GM12878 (cell line): ENCODE results near the gene ANAPC10. TPM values are rescaled to one million over a fixed set of nuclear protein-coding genes. Genes with fewer than 3 reads are reported as not detected.

Experiments used
- ATAC-seq: fragments of 200-7000 bp; cut with Tn5 transposase; 3 replicates; pipeline ENCODE4 v1.9.1; 2020; ENCODE audit warnings: mild to moderate bottlenecking, moderate library complexity
- BruUV-seq: library from RNA; stranded (reverse); fragments of 400-500 nt; replicated peaks from 2 replicates; lab custom pipeline; 2021; lab: Mats Ljungman, UMichigan
- CTCF ChIA-PET: fragments of 300-600 bp; sonication (Branson Sonifier 250); formaldehyde crosslinking; extraction: SDS; loops from one replicate; lab custom pipeline; 2021; ENCODE audit warnings: inconsistent platforms; lab: Yijun Ruan, JAX
- POLR2A ChIA-PET: fragments of 350-600 bp; formaldehyde crosslinking; extraction: SDS; loops from one replicate; lab custom pipeline; 2021; ENCODE audit warnings: inconsistent platforms; lab: Charles Lee
- RAD21 ChIA-PET: fragments of 300-600 bp; sonication (Branson Sonifier 250); formaldehyde crosslinking; loops from one replicate; lab custom pipeline; 2023; ENCODE audit warnings: antibody characterized with exemption; ENCODE audit not compliant: unreplicated experiment; lab: Charles Lee
- SMC1A ChIA-PET: fragments of 300-600 bp; sonication (Branson Sonifier 250); formaldehyde crosslinking; loops from one replicate; lab custom pipeline; 2023; ENCODE audit not compliant: unreplicated experiment, uncharacterized antibody; lab: Charles Lee
- DNase-seq: peaks from one replicate; pipeline ENCODE4 v3.0.0-alpha.2; 2011; ENCODE audit warnings: low read depth, low spot score
- FAIRE-seq: peaks from 3 replicates; lab custom pipeline; 2011; peaks lifted over from hg19 to GRCh38; lab: Jason Lieb, UNC
- H2AFZ ChIP-seq: 2 replicates; pipeline ENCODE4 v1.6.0; 2011; ENCODE audit warnings: low read depth, low read length, control low read depth; ENCODE audit not compliant: control insufficient read depth
- H3K27ac ChIP-seq: 2 replicates; pipeline ENCODE4 v1.5.1; 2011; ENCODE audit warnings: control low read depth; ENCODE audit not compliant: control insufficient read depth, insufficient read depth
- H3K27me3 ChIP-seq, 2 experiments: replicated peaks in 1 of 2; 2 replicates each; pipeline versions ENCODE4 v1.6.0 to v1.6.1; 2011; ENCODE audit warnings: low read length in 1 of 2; ENCODE audit not compliant: control insufficient read depth in 2 of 2, insufficient read depth in 2 of 2
- H3K36me3 ChIP-seq, 2 experiments: 2 replicates each; pipeline ENCODE4 v1.5.1; 2011; ENCODE audit warnings: low read length in 1 of 2; ENCODE audit not compliant: control insufficient read depth in 2 of 2, insufficient read depth in 2 of 2
- H3K4me1 ChIP-seq: 2 replicates; pipeline ENCODE4 v1.6.1; 2011; ENCODE audit warnings: mild to moderate bottlenecking, low read length, moderate library complexity, mixed read lengths; ENCODE audit not compliant: control insufficient read depth, insufficient read depth
- H3K4me2 ChIP-seq: 2 replicates; pipeline ENCODE4 v1.6.0; 2011; ENCODE audit warnings: control low read depth; ENCODE audit not compliant: control insufficient read depth, insufficient read depth
- H3K4me3 ChIP-seq: fragments of 200-600 bp; sonication (generic); 2 replicates; pipeline ENCODE4 v1.5.1; 2016
- H3K79me2 ChIP-seq: 2 replicates; pipeline ENCODE4 v1.6.0; 2011; ENCODE audit warnings: low read length; ENCODE audit not compliant: control insufficient read depth, insufficient read depth
- H3K9ac ChIP-seq: 2 replicates; pipeline ENCODE4 v1.8.0; 2011; ENCODE audit warnings: low read length, control low read depth, mixed read lengths; ENCODE audit not compliant: control insufficient read depth, insufficient read depth
- H3K9me3 ChIP-seq: replicated peaks from 3 replicates; pipeline ENCODE4 v1.5.1; 2011; ENCODE audit warnings: mild to moderate bottlenecking, low read length; ENCODE audit not compliant: control insufficient read depth, insufficient read depth
- H4K20me1 ChIP-seq: 2 replicates; pipeline ENCODE4 v1.6.0; 2011; ENCODE audit not compliant: control insufficient read depth, insufficient read depth
- ATF3 ChIP-seq: IDR thresholded peaks from 2 replicates; pipeline ENCODE4 v1.6.1; 2011; ENCODE audit warnings: low read depth, mild to moderate bottlenecking, low read length, moderate library complexity, borderline replicate concordance; ENCODE audit errors: extremely low read depth
- ATF7 ChIP-seq: fragments of 450-650 bp; IDR thresholded peaks from 2 replicates; pipeline ENCODE4 v1.6.1; 2016; ENCODE audit warnings: low read depth, mild to moderate bottlenecking
- BCL3 ChIP-seq: IDR thresholded peaks from 2 replicates; pipeline ENCODE4 v1.6.1; 2011; ENCODE audit warnings: borderline replicate concordance, low read depth, mild to moderate bottlenecking, moderate library complexity, low read length; ENCODE audit not compliant: insufficient read depth, poor library complexity, severe bottlenecking
- CEBPZ ChIP-seq: fragments of 150-350 bp; IDR thresholded peaks from 2 replicates; pipeline ENCODE4 v1.6.1; 2016; ENCODE audit warnings: low read depth, low read length
- HDGF ChIP-seq: fragments of 450-650 bp; IDR thresholded peaks from 2 replicates; pipeline ENCODE4 v1.6.1; 2016; ENCODE audit warnings: antibody characterized with exemption
- JUND ChIP-seq: IDR thresholded peaks from 2 replicates; pipeline ENCODE4 v1.6.1; 2012; ENCODE audit warnings: low read depth, mild to moderate bottlenecking, low read length, improper control_type of control experiment, moderate library complexity
- MYC ChIP-seq: IDR thresholded peaks from 2 replicates; pipeline ENCODE4 v1.6.1; 2011; ENCODE audit warnings: mild to moderate bottlenecking, low read length, moderate library complexity, inconsistent platforms; ENCODE audit not compliant: insufficient read depth, insufficient replicate concordance, insufficient read length, severe bottlenecking
- NFYB ChIP-seq: IDR thresholded peaks from 2 replicates; pipeline ENCODE4 v1.6.1; 2011; ENCODE audit warnings: low read depth, mild to moderate bottlenecking, low read length, improper control_type of control experiment, moderate library complexity; ENCODE audit not compliant: insufficient read depth
- RAD21 ChIP-seq: IDR thresholded peaks from 2 replicates; pipeline ENCODE4 v1.6.1; 2011; ENCODE audit warnings: mild to moderate bottlenecking, low read depth, low read length, moderate library complexity; ENCODE audit not compliant: insufficient read depth
- ZNF384 ChIP-seq: IDR thresholded peaks from 2 replicates; pipeline ENCODE4 v1.6.1; 2012; ENCODE audit warnings: low read depth, mild to moderate bottlenecking, low read length, improper control_type of control experiment, borderline replicate concordance
- ZNF687 ChIP-seq: fragments of 450-650 bp; IDR thresholded peaks from 2 replicates; pipeline ENCODE4 v1.6.1; 2017; ENCODE audit warnings: mild to moderate bottlenecking, moderate library complexity
- WGBS: methylation state at CpG from one replicate; pipeline ENCODE4 v1.1.6; 2016; ENCODE audit warnings: low lambda C conversion rate; ENCODE audit not compliant: insufficient replicate concordance, insufficient coverage; ENCODE audit errors: missing lambda C conversion rate; 5-methylcytosine and 5-hydroxymethylcytosine counted together
- in situ Hi-C: fragments of 300-500 bp; cut with MboI; formaldehyde crosslinking; loops from 9 replicates; pipeline ENCODE4 v1.14.3; 2018; ENCODE audit warnings: mixed read lengths
- intact Hi-C: fragments of 100-400 bp; cut with micrococcal nuclease; formaldehyde crosslinking; loops from one replicate; pipeline ENCODE4 v1.14.2; 2022; ENCODE audit not compliant: unreplicated experiment
- polyA plus RNA-seq, 11 experiments: library from polyadenylated mRNA; depleted of rRNA in 4 of 11; unstranded in 6 of 11; stranded (reverse) in 5 of 11; fragments of >200 nt; fragmentation: Nextera tagmentation in 4 of 11; fragmentation: Illumina TruSeq in 1 of 11; extraction: Ambion mirVana in 4 of 11; extraction: Trizol in 1 of 11; gene quantifications; 1 replicate in 1 of 11; 2 replicates in 10 of 11; pipeline versions ENCODE4 v1.2.1 to v1.2.3, GENCODE V29; 2011 to 2016; ENCODE audit warnings: inconsistent platforms in 2 of 11, missing spikeins in 2 of 11, low read depth in 1 of 11
- total RNA-seq, 4 experiments: library from RNA; depleted of rRNA in 3 of 4; stranded (reverse); fragments of >200 nt in 3 of 4; fragmentation: Illumina TruSeq in 1 of 4; extraction: Trizol in 1 of 4; gene quantifications; 2 replicates each; pipeline versions ENCODE4 v1.2.1 to v1.2.3, GENCODE V29; 2013 to 2021

The ANAPC10 gene
- total and polyA plus RNA-seq, 10 of the 15 experiments (the other 5 are each of a cell fraction or from before 2014, with no cell fraction given) = 23.8 to 73.7 (median 48.5) TPM

- no peak for TF ChIP-seq ATF3
- TF ChIP-seq ZNF687 = no peak
Observed at GRCh38 chr4:145003675-145004074, 94.3 kb downstream of the ANAPC10 start (continued).

- ChIA-PET POLR2A (no interaction called here), RAD21 (no interaction called here), CTCF (interaction anchor here (1.4 kb wide), 1 partner anchor 10 kb away, joined by 5 read pairs; no protein-coding TSS in a partner anchor), SMC1A (interaction anchor here (1.1 to 1.2 kb wide), 2 partner anchors 11 to 13 kb away, joined by 3 read pairs; no protein-coding TSS in a partner anchor)
- TF ChIP-seq ATF7 (no peak), ZNF384 (no peak), RAD21 (no peak), CEBPZ (no peak), NFYB (no peak), JUND (no peak), HDGF (no peak), MYC (no peak), BCL3 (no peak)
- in situ Hi-C loops = no loop called here
- Histone ChIP-seq H3K4me1 (no peaks in the 10 kb centered on the region), H3K4me2 (no peak overlapping the region), H3K27me3 (no peaks in the 10 kb centered on the region), H4K20me1 (no peaks in the 10 kb centered on the region), H3K27ac (no peak overlapping the region), H2AFZ (no peak overlapping the region), H3K9ac (no peak overlapping the region), H3K4me3 (no peak overlapping the region), H3K9me3 (no peaks in the 10 kb centered on the region), H3K36me3 (no peaks in the 10 kb centered on the region), H3K79me2 (no peaks in the 10 kb centered on the region)
- FAIRE-seq = no peak
- BruUV-seq = no TSS peak
- WGBS = 98% methylated on average over 3 of the region's 3 CpGs
- no peak for ATAC-seq
- no peak for DNase-seq
- intact Hi-C loops = no loop called here
Observed at GRCh38 chr4:145001635-145002034, 96.4 kb downstream of the ANAPC10 start.
